PFSK-1 (cell line): Measurements from ENCODE around the gene F2R.

Experiments used
- POLR2AphosphoS5 ChIP-seq: IDR thresholded peaks from 2 replicates; pipeline ENCODE4 v1.6.1; 2012; ENCODE audit warnings: low read depth, mild to moderate bottlenecking, control low read depth, low read length, moderate library complexity
- REST ChIP-seq, 2 experiments: IDR thresholded peaks; 2 replicates each; pipeline versions ENCODE4 v1.6.1 to v1.8.0; 2011 to 2012; ENCODE audit warnings: low read depth in 2 of 2, low read length in 2 of 2, control low read depth in 1 of 2, inconsistent platforms in 1 of 2, mild to moderate bottlenecking in 1 of 2, moderate library complexity in 1 of 2; ENCODE audit not compliant: insufficient read depth in 1 of 2
- SIN3A ChIP-seq: IDR thresholded peaks from 2 replicates; pipeline ENCODE4 v1.6.1; 2012; ENCODE audit warnings: mild to moderate bottlenecking, low read length, moderate library complexity, borderline replicate concordance; ENCODE audit not compliant: insufficient read depth

- TF ChIP-seq SIN3A (no peak), REST (IDR thresholded peaks at IDR 0.05; ENCODE audit: insufficient read depth in 1 of 2, low read depth in 2 of 2, low read length in 2 of 2) (no peak), POLR2AphosphoS5 (no peak)
Observed at GRCh38 chr5:76681287-76681686, 34.6 kb upstream of the F2R start.
